Measurements from ENCODE around the gene SLC51A. TPM values are rescaled to one million over a fixed set of nuclear protein-coding genes. Genes with fewer than 3 reads are reported as not detected.
A peak's percentile ranks its signal among the peaks of the same experiment; 100 is the strongest.

The SLC51A gene
- total and polyA plus RNA-seq, 2 of the 13 experiments (the other 11 are each of a cell fraction or from before 2014, with no cell fraction given), result 4.3 to 48.8 TPM

- peak; percentile 83; the same call in 1 of the 2 replicates for TF ChIP-seq RFXAP (CRISPR knock-in tag; IDR thresholded peaks at IDR 0.05; ENCODE audit: borderline replicate concordance)
- no peak for TF ChIP-seq PLRG1 (conservative IDR thresholded peaks at IDR 0.05)
- TF ChIP-seq ZBTB21 (CRISPR knock-in tag; IDR thresholded peaks at IDR 0.05), result no peak
- TF ChIP-seq, protein P1, sequence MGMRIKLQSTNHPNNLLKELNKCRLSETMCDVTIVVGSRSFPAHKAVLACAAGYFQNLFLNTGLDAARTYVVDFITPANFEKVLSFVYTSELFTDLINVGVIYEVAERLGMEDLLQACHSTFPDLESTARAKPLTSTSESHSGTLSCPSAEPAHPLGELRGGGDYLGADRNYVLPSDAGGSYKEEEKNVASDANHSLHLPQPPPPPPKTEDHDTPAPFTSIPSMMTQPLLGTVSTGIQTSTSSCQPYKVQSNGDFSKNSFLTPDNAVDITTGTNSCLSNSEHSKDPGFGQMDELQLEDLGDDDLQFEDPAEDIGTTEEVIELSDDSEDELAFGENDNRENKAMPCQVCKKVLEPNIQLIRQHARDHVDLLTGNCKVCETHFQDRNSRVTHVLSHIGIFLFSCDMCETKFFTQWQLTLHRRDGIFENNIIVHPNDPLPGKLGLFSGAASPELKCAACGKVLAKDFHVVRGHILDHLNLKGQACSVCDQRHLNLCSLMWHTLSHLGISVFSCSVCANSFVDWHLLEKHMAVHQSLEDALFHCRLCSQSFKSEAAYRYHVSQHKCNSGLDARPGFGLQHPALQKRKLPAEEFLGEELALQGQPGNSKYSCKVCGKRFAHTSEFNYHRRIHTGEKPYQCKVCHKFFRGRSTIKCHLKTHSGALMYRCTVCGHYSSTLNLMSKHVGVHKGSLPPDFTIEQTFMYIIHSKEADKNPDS (CRISPR knock-in tag; IDR thresholded peaks at IDR 0.05), result 0 out of 2 replicates have a peak, but pooled peaks have one; percentile 32
- no peak; the same call in 1 of the 2 replicates for TF ChIP-seq NR0B2 (CRISPR knock-in tag; IDR thresholded peaks at IDR 0.05)
- TF ChIP-seq ZNF350 (CRISPR knock-in tag; IDR thresholded peaks at IDR 0.05; ENCODE audit: borderline replicate concordance, low read depth), result peak; percentile 64; the same call in 1 of the 2 replicates
- peak; percentile 69; the same call in 1 of the 2 replicates for TF ChIP-seq ZNF264 (CRISPR knock-in tag; IDR thresholded peaks at IDR 0.05)
- TF ChIP-seq NFRKB (IDR thresholded peaks at IDR 0.05), result no peak
- no peak for TF ChIP-seq SNRNP70 (IDR thresholded peaks at IDR 0.05; ENCODE audit: low read depth, low read length)
- peak; percentile 77 for TF ChIP-seq ZNF605 (CRISPR knock-in tag; IDR thresholded peaks at IDR 0.05)
- TF ChIP-seq, protein P2, sequence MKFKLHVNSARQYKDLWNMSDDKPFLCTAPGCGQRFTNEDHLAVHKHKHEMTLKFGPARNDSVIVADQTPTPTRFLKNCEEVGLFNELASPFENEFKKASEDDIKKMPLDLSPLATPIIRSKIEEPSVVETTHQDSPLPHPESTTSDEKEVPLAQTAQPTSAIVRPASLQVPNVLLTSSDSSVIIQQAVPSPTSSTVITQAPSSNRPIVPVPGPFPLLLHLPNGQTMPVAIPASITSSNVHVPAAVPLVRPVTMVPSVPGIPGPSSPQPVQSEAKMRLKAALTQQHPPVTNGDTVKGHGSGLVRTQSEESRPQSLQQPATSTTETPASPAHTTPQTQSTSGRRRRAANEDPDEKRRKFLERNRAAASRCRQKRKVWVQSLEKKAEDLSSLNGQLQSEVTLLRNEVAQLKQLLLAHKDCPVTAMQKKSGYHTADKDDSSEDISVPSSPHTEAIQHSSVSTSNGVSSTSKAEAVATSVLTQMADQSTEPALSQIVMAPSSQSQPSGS (CRISPR knock-in tag; IDR thresholded peaks at IDR 0.05), result peak; percentile 70; the same call in 1 of the 2 replicates
- TF ChIP-seq, protein P3, sequence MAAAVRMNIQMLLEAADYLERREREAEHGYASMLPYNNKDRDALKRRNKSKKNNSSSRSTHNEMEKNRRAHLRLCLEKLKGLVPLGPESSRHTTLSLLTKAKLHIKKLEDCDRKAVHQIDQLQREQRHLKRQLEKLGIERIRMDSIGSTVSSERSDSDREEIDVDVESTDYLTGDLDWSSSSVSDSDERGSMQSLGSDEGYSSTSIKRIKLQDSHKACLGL (CRISPR knock-in tag; IDR thresholded peaks at IDR 0.05), result no peak
- no peak; a peak in 1 of 4 replicates for TF ChIP-seq POLR2A (IDR thresholded peaks at IDR 0.05; ENCODE audit: insufficient read depth in 1 of 2, low read depth in 2 of 2, low read length in 2 of 2)
- TF ChIP-seq ZNF607 (CRISPR knock-in tag; IDR thresholded peaks at IDR 0.05; ENCODE audit: borderline replicate concordance), result peak; percentile 81
- peak; percentile 100 for TF ChIP-seq RXRA (CRISPR knock-in tag; IDR thresholded peaks at IDR 0.05)
- TF ChIP-seq SIX1 (CRISPR knock-in tag; IDR thresholded peaks at IDR 0.05; ENCODE audit: borderline replicate concordance), result peak; percentile 72; the same call in 1 of the 2 replicates
- TF ChIP-seq, protein P4, sequence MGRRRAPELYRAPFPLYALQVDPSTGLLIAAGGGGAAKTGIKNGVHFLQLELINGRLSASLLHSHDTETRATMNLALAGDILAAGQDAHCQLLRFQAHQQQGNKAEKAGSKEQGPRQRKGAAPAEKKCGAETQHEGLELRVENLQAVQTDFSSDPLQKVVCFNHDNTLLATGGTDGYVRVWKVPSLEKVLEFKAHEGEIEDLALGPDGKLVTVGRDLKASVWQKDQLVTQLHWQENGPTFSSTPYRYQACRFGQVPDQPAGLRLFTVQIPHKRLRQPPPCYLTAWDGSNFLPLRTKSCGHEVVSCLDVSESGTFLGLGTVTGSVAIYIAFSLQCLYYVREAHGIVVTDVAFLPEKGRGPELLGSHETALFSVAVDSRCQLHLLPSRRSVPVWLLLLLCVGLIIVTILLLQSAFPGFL (CRISPR knock-in tag; IDR thresholded peaks at IDR 0.05), result no peak
- peak; percentile 77; the same call in 1 of the 2 replicates for TF ChIP-seq ZNF280D (CRISPR knock-in tag; IDR thresholded peaks at IDR 0.05)
- TF ChIP-seq, protein P5, sequence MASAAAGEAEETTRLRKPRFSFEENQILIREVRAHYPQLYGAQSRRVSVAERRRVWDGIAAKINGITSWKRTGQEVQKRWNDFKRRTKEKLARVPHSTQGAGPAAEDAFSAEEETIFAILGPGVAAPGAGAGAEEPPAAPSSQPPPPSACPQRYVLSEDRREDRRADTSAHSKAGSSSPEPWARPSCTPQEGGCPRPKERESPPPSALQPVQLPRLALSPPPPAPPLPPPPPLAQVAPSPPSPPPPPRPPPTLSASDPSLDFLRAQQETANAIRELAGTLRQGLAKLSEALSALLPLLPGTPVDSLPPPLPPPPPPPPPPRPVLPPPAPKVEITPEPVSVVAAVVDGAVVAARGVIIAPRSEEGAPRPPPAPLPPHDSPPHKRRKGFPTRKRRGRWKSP (CRISPR knock-in tag; IDR thresholded peaks at IDR 0.05), result no peak
- TF ChIP-seq ZNF263 (CRISPR knock-in tag; IDR thresholded peaks at IDR 0.05), result peak; percentile 48
Measured at GRCh38 chr3:196214783-196215441, 1.4 kb upstream of the SLC51A start (continued).
